Adipocyte (in vitro differentiated cells): Measurements from ENCODE around the gene OR5C1.

Source experiments
- DNase-seq: peaks from one replicate; pipeline ENCODE4 v3.0.0-alpha.2; 2015; ENCODE audit warnings: low read depth
- H3K27me3 ChIP-seq: replicated peaks from 2 replicates; pipeline ENCODE4 v1.7.0; 2013; ENCODE audit warnings: mild to moderate bottlenecking, low read length, moderate library complexity; ENCODE audit not compliant: control insufficient read depth, insufficient read depth
- H3K36me3 ChIP-seq: 2 replicates; pipeline ENCODE4 v1.7.0; 2013; ENCODE audit warnings: low read length, mild to moderate bottlenecking, moderate library complexity; ENCODE audit not compliant: control insufficient read depth, insufficient read depth, severe bottlenecking
- H3K4me1 ChIP-seq: 2 replicates; pipeline ENCODE4 v1.7.0; 2013; ENCODE audit warnings: mild to moderate bottlenecking, low read length, moderate library complexity; ENCODE audit not compliant: control insufficient read depth, insufficient read depth
- H3K4me3 ChIP-seq: 2 replicates; pipeline ENCODE4 v1.7.0; 2013; ENCODE audit warnings: mild to moderate bottlenecking, low read length, moderate library complexity
- H3K9ac ChIP-seq: 2 replicates; pipeline ENCODE4 v1.7.0; 2013; ENCODE audit warnings: mild to moderate bottlenecking, low read length, moderate library complexity
- H3K9me3 ChIP-seq: 2 replicates; pipeline ENCODE4 v1.7.0; 2013; ENCODE audit warnings: mild to moderate bottlenecking, low read length, moderate library complexity; ENCODE audit not compliant: control insufficient read depth

OR5C1 gene

DNA sequence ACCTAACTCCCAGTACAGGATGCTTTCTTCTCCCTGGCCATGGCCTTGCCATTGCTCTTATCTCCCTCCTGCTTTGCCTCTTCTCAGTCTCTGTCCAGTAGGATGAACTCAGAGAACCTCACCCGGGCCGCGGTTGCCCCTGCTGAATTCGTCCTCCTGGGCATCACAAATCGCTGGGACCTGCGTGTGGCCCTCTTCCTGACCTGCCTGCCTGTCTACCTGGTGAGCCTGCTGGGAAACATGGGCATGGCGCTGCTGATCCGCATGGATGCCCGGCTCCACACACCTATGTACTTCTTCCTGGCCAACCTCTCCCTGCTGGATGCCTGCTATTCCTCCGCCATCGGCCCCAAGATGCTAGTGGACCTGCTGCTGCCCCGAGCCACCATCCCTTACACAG, at the start of gene OR5C1:
OR5C1 (plus strand) TSS at position 103 of the 400 bp plus-strand sequence; CDS start at position 103, 0 bp downstream.
- no peaks in the 10 kb centered on the region for H3K36me3 ChIP-seq
- no peak within 1 kb of the TSS for H3K9ac ChIP-seq
- H3K4me3 ChIP-seq: no peak within 1 kb of the TSS
- no peaks in the 10 kb centered on the region for H3K9me3 ChIP-seq
- no peaks in the 10 kb centered on the region for H3K27me3 ChIP-seq
- peaks cover 5% of the 10 kb centered on the region for H3K4me1 ChIP-seq
- DNase-seq: no peak

DNA sequence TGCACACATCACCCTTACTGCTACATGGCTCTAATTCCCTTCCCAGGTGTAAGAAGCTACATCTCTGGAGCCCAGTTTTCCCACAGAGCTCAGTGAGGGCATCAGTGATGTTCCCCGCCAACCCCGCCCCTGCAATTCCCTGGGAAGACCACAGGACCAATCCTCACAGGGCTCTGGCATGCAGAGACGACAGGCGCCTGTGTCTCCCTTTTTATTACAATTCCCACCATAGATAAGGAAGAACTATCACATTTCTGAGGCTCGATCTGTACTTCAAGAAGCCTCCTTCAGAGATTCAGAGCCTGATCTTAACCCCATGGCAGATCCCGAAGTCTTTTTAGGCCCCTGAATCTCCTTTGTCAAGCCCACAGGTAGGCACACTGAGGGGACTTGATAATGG, 46.7 kb upstream of the OR5C1 start, which contains the start of gene OR1L6:
OR1L6 (plus strand) TSS at position 301 of the 400 bp plus-strand sequence. CDS start 7,545 bp downstream, outside the sequence.
- Histone ChIP-seq H3K36me3 (no peaks in the 10 kb centered on the region), H3K4me3 (no peak within 1 kb of the TSS), H3K27me3 (no peaks in the 10 kb centered on the region), H3K9ac (no peak within 1 kb of the TSS), H3K4me1 (no peaks in the 10 kb centered on the region), H3K9me3 (peaks cover 37% of the 10 kb centered on the region)
- DNase-seq: no peak

DNA sequence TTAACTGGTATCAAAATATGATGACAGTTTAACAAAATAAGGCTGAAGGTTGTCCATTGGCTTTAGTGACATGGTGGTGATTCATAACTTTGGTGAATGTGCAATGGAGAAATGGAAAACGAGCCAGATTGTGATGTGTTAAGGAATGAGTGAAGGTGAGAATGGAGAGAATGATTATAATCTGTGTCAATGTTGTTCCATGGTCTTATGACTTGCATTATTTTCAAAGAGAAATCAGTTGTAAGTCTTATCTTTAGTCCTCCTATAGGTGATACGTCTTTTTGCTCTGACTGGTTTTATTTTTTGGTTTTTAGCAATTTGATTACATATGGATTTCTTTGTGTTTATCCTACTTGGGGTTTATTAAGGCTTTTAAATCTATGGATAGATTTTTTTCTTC, 33.9 kb upstream of the OR5C1 start:
- no peak for DNase-seq
- no peak overlapping the region for H3K9ac ChIP-seq
- peaks cover 22% of the 10 kb centered on the region for H3K9me3 ChIP-seq
- no peaks in the 10 kb centered on the region for H3K36me3 ChIP-seq
- no peaks in the 10 kb centered on the region for H3K27me3 ChIP-seq
- H3K4me1 ChIP-seq: no peaks in the 10 kb centered on the region
- H3K4me3 ChIP-seq: no peak overlapping the region

DNA sequence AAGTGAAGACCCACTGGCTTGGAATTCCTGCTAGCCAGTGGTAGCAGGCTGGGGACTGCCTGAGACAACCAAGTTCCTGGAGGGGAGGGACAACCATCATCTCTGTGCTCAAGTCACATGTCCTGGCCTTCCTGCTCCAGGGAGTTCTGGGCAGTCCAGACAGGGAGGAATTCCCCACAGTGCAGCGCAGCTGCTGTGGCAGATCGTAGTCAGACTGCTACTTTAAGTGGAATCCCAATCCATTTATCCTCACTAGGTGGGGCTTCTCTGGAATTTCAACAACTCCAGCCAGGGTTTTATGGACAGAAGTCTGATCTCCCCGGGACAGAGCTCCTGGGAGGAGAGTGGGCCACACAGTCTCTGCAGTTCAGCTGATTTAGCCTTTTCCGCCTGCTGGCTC, 20.9 kb upstream of the OR5C1 start:
- Histone ChIP-seq H3K9me3 (peaks cover 26% of the 10 kb centered on the region), H3K4me1 (no peaks in the 10 kb centered on the region), H3K27me3 (no peaks in the 10 kb centered on the region), H3K36me3 (no peaks in the 10 kb centered on the region), H3K9ac (no peak overlapping the region), H3K4me3 (no peak overlapping the region)
- no peak for DNase-seq

DNA sequence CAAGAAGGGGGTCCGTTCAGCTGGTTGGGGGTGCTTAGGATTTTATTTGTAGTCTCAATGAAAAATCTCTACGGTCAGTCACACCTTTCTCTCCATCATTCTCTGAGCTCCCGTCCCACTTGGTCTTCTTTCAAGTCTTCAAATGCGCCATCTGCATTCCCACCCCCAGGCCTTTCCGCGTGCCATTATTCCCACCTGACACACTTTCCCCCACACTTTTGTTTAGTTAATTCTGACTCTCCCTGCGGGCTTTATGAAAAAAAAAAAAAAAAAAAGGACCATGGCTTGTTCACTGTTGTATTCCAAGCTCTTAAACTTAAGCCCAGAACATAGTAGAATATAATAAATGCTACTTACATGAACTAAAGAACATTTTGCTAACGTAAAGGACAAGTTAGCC, 11.7 kb upstream of the OR5C1 start:
- no peaks in the 10 kb centered on the region for H3K36me3 ChIP-seq
- no peak overlapping the region for H3K4me3 ChIP-seq
- H3K27me3 ChIP-seq: no peaks in the 10 kb centered on the region
- DNase-seq: no peak
- H3K4me1 ChIP-seq: peaks cover 15% of the 10 kb centered on the region
- no peaks in the 10 kb centered on the region for H3K9me3 ChIP-seq
- H3K9ac ChIP-seq: no peak overlapping the region

DNA sequence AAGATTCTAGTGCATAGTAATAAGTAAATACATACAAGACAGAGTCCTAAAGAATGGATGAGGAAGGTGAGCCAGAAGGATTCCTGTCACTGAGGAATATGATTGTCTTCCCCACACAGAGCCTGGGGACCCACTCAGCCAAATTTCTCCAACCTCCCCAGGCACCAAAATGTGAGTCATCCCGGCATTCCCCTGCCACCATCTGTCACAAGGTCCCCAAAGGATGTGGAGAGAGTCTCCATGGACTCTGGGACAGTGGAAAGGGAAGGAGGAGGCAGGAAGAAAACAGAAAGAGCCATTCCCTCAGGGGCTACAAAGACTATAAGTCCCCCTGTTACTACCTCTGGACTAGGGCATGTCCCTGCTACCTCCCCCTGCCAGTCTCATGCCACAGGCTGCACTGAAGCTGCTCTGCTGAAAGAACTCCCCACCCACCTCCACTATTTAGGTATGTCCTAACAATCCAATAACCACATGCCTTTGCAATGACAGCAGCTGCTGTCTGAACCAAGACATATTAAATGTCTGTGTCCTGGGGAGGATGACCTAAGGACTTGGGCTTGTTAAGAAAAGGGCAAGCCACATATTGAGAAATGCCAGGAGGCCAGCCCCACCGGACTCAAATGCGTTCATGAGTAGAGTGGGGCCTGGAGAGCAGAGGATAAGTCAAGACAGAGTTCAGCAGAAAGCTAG, 10.7 kb upstream of the OR5C1 start:
- DNase-seq: peak; percentile 81
- no peaks in the 10 kb centered on the region for H3K27me3 ChIP-seq
- no peak overlapping the region for H3K9ac ChIP-seq
- H3K4me3 ChIP-seq: peak overlapping the region; percentile 9
- H3K9me3 ChIP-seq: no peaks in the 10 kb centered on the region
- H3K36me3 ChIP-seq: no peaks in the 10 kb centered on the region
- H3K4me1 ChIP-seq: peaks cover 15% of the 10 kb centered on the region

DNA sequence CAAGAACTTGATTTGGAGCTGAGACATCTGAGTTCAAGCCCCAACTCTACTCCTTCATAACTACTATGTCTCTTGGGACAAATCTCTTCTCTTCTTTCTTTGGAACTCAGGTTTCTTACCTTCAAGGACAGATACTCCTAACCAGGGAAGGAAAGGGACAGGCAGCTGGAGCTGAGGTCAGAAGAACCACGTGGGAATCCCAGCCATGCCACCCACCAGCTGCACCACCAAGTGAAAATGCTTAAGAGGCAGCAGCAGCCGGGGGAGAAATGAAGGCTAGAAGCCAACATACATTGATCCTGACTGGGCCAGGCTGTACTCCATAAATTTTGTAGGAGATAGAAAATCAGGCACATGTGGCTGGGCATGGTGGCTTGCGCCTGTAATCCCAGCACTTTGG, 9.6 kb upstream of the OR5C1 start:
- no peak for DNase-seq
- H3K36me3 ChIP-seq: no peaks in the 10 kb centered on the region
- H3K9me3 ChIP-seq: no peaks in the 10 kb centered on the region
- no peak overlapping the region for H3K9ac ChIP-seq
- peaks cover 15% of the 10 kb centered on the region for H3K4me1 ChIP-seq
- no peak overlapping the region for H3K4me3 ChIP-seq
- H3K27me3 ChIP-seq: no peaks in the 10 kb centered on the region

DNA sequence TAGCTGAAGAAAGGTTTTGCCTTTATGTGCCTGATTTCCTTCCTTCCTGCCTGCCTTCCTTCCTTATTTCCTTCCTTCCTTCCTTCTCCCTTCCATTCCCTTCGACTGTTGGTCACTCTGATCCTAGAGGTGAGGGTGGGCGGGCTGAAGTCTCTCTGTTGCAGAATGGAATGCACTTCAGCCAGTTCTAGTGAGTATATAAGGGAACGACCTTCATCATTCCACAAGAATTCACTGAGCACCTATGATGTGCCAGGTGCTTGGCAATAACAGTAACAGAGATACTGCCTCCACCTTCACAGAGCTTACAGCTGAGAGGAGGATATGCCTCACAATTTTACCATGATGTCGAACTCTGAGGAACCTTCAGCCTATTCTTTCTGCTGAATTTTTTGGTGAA, 8.7 kb upstream of the OR5C1 start:
- H3K4me1 ChIP-seq: peaks cover 15% of the 10 kb centered on the region
- H3K4me3 ChIP-seq: no peak overlapping the region
- DNase-seq: no peak
- H3K9me3 ChIP-seq: no peaks in the 10 kb centered on the region
- no peaks in the 10 kb centered on the region for H3K36me3 ChIP-seq
- no peaks in the 10 kb centered on the region for H3K27me3 ChIP-seq
- no peak overlapping the region for H3K9ac ChIP-seq

DNA sequence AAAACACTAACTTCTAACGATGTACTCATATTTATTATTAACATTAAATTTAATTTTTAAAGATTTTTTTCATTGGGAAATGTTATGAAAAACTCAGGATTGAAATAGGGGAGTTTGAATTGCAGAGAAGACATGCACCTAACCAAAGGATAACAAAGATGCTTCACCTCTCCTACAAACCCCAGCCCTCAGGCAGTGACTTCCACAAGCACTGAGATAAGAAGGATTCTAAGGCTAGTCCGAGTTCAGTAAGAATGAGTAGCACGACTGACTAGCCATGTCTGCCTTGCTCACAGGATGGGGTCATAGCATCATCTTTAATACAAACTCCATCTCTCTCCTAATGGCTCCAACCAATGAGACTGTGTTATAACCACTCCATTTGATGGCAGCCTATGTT, 7.1 kb upstream of the OR5C1 start:
- DNase-seq: no peak
- Histone ChIP-seq H3K9ac (no peak overlapping the region), H3K4me3 (no peak overlapping the region), H3K36me3 (no peaks in the 10 kb centered on the region), H3K9me3 (no peaks in the 10 kb centered on the region), H3K4me1 (peaks cover 15% of the 10 kb centered on the region), H3K27me3 (no peaks in the 10 kb centered on the region)

DNA sequence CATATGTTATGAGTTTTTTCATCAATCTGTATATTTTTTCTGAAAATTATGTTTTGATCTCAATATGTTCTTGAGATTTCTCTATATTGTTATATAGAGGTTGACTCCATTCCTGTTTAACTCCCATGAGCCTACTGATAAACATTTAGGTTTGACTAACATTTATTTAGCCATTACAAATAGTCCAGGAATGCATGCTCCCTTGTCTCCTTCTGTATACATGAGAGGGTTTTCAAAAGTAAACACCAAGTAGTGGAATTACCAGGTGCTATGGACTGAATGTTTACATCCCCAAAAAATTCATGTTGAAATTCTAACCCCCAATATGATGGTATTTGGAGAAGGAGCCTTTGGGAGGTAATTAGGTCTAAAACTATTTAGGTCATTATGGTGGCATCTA, 3.5 kb upstream of the OR5C1 start:
- Histone ChIP-seq H3K9ac (no peak overlapping the region), H3K4me3 (no peak overlapping the region), H3K4me1 (no peaks in the 10 kb centered on the region), H3K27me3 (no peaks in the 10 kb centered on the region), H3K9me3 (no peaks in the 10 kb centered on the region), H3K36me3 (no peaks in the 10 kb centered on the region)
- peak; percentile 13 for DNase-seq

DNA sequence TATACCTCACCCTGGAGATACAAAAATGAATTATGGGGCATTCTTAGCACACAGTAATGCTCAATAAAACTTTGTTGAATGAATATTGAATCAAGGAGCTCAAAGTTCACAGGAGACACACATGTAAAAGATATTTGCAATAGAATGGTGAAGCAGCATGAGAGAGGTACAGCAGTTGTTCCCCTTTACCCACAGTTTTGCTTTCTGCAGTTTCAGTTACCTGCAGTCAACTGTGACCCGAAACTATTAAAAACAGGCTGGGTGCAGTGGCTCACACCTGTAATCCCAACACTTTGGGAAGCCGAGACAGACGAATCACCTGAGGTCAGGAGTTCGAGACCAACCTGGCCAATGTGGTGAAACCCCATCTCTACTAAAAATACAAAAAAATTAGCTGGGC, 2.4 kb upstream of the OR5C1 start:
- no peak for DNase-seq
- Histone ChIP-seq H3K4me1 (no peaks in the 10 kb centered on the region), H3K9me3 (no peaks in the 10 kb centered on the region), H3K36me3 (no peaks in the 10 kb centered on the region), H3K4me3 (no peak overlapping the region), H3K9ac (no peak overlapping the region), H3K27me3 (no peaks in the 10 kb centered on the region)
